ENCODE measurements around the gene CEP152. TPM values are rescaled to one million over a fixed set of nuclear protein-coding genes. Genes with fewer than 3 reads are reported as not detected.

CEP152 gene
- total RNA-seq, 1 donor from 2014 or later = 191 TPM

DNA sequence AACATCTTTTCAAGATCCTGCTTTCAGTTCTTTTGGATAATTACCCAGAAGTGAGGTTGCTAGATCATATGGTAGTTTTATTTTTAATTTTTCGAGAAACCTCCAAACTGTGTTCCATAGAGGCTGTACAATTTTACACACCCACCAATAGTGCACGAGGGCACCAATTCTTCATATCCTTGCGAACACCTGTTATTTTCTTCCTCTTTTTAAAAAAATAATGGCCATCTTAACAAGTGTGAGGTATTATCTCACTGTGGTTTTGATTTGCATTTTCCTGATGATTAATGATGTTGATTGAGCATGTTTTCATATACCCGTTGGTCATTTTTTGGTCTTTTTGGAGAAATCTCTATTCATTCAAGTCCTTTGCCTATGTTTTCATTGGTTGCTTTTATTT is 17.6 kb upstream of the CEP152 start:
- no peaks in the 10 kb centered on the region for H3K36me3 ChIP-seq
- TF ChIP-seq CTCF (IDR thresholded peaks at IDR 0.05) (no peak), EZH2 (IDR thresholded peaks at IDR 0.05) (no peak)
- no peaks in the 10 kb centered on the region for H3K27me3 Mint-ChIP-seq (ENCODE audit: insufficient read depth, low read depth)
- H3K27ac ChIP-seq = no peak overlapping the region
- DNase-seq (ENCODE audit: low spot score) = no peak
- H3K79me2 ChIP-seq (ENCODE audit: low read depth) = no peaks in the 10 kb centered on the region
- H3K9me3 Mint-ChIP-seq = peaks cover 8% of the 10 kb centered on the region
- H3K4me1 ChIP-seq = peaks cover 5% of the 10 kb centered on the region
- peaks cover 3% of the 10 kb centered on the region for H3F3A ChIP-seq (ENCODE audit: low read depth)
- H3K4me3 ChIP-seq = no peak overlapping the region
- H3K27me3 ChIP-seq = no peaks in the 10 kb centered on the region
- H3K36me3 Mint-ChIP-seq = peaks cover 2% of the 10 kb centered on the region
- no peaks in the 10 kb centered on the region for H4K20me1 ChIP-seq (ENCODE audit: low read depth)
- no peak overlapping the region for H2AFZ ChIP-seq (replicated peaks)
- no peaks in the 10 kb centered on the region for H3K9me3 ChIP-seq (ENCODE audit: low read depth)
- no peak overlapping the region for H3K4me2 ChIP-seq
- H3K27ac Mint-ChIP-seq = no peak overlapping the region
- H3K4me3 Mint-ChIP-seq = no peak overlapping the region
- H3K9ac ChIP-seq = no peak overlapping the region
- H3K4me1 Mint-ChIP-seq = peaks cover under 1% of the 10 kb centered on the region

DNA sequence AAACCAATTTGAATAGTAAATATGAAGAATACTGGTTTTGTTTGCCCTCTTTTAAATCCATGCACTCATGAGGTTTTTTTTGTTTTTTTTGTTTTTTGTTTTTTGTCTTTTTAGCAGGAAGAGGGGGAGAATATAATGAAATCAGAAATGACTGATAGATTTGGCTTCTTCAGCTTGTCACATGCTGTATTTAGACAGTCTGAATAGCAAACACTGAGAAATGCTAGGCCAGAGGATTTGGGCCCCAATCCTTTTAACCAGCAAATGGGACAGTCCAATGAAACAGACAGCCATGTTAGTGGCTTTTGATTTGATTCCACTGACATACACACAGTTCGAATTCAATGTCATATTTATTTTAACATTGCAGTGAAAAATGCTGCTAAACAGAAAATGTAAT is 14.2 kb upstream of the CEP152 start:
- no peak overlapping the region for H3K4me3 ChIP-seq
- no peaks in the 10 kb centered on the region for H3K79me2 ChIP-seq (ENCODE audit: low read depth)
- no peaks in the 10 kb centered on the region for H3K9me3 ChIP-seq (ENCODE audit: low read depth)
- H2AFZ ChIP-seq (replicated peaks) = no peak overlapping the region
- Mint-ChIP-seq H3K4me3 (no peak overlapping the region), H3K27ac (no peak overlapping the region), H3K9me3 (peaks cover 3% of the 10 kb centered on the region), H3K4me1 (peaks cover 7% of the 10 kb centered on the region), H3K27me3 (ENCODE audit: insufficient read depth, low read depth) (no peaks in the 10 kb centered on the region), H3K36me3 (no peaks in the 10 kb centered on the region)
- peaks cover 11% of the 10 kb centered on the region for H3F3A ChIP-seq (ENCODE audit: low read depth)
- no peak overlapping the region for H3K27ac ChIP-seq
- H3K27me3 ChIP-seq = no peaks in the 10 kb centered on the region
- peaks cover 14% of the 10 kb centered on the region for H3K4me1 ChIP-seq
- H3K9ac ChIP-seq = no peak overlapping the region
- no peak for TF ChIP-seq EZH2 (IDR thresholded peaks at IDR 0.05)
- TF ChIP-seq EZH2phosphoT487 (IDR thresholded peaks at IDR 0.05) = no peak
- TF ChIP-seq CTCF (IDR thresholded peaks at IDR 0.05) = no peak
- DNase-seq (ENCODE audit: low spot score) = no peak
- H4K20me1 ChIP-seq (ENCODE audit: low read depth) = no peaks in the 10 kb centered on the region
- no peak overlapping the region for H3K4me2 ChIP-seq
- H3K36me3 ChIP-seq = no peaks in the 10 kb centered on the region

- Histone ChIP-seq H3K4me1 (peaks cover 14% of the 10 kb centered on the region), H3K27me3 (no peaks in the 10 kb centered on the region), H3K4me2 (no peak overlapping the region), H3K79me2 (ENCODE audit: low read depth) (no peaks in the 10 kb centered on the region), H3F3A (ENCODE audit: low read depth) (peaks cover 11% of the 10 kb centered on the region), H3K9ac (no peak overlapping the region), H2AFZ (replicated peaks) (no peak overlapping the region), H3K4me3 (no peak overlapping the region), H3K27ac (peak overlapping the region; percentile 21), H4K20me1 (ENCODE audit: low read depth) (no peaks in the 10 kb centered on the region), H3K36me3 (no peaks in the 10 kb centered on the region), H3K9me3 (ENCODE audit: low read depth) (no peaks in the 10 kb centered on the region)
- Mint-ChIP-seq H3K9me3 (peaks cover 3% of the 10 kb centered on the region), H3K27ac (no peak overlapping the region), H3K4me1 (peaks cover 7% of the 10 kb centered on the region), H3K4me3 (no peak overlapping the region), H3K36me3 (no peaks in the 10 kb centered on the region), H3K27me3 (ENCODE audit: insufficient read depth, low read depth) (no peaks in the 10 kb centered on the region)
- no peak for TF ChIP-seq EZH2 (IDR thresholded peaks at IDR 0.05)
- TF ChIP-seq EZH2phosphoT487 (IDR thresholded peaks at IDR 0.05) = no peak
- no peak for TF ChIP-seq CTCF (IDR thresholded peaks at IDR 0.05)
- no peak for DNase-seq (ENCODE audit: low spot score)
Measured at GRCh38 chr15:48823706-48824105, 12.8 kb upstream of the CEP152 start.

Measured in neural progenitor cell (in vitro differentiated cells).